Small intestine (tissue), 7 donors: Measurements from ENCODE around the gene ABCA2. TPM values are rescaled to one million over a fixed set of nuclear protein-coding genes. Genes with fewer than 3 reads are reported as not detected.

Source experiments
- DNase-seq, 2 donors: peaks; one replicate each; pipeline versions ENCODE4 v3.0.0 to v3.0.0-alpha.2; 2013
- FAIRE-seq: peaks from 2 replicates; lab custom pipeline; 2012; peaks lifted over from hg19 to GRCh38; lab: Jason Lieb, UNC
- H3K27ac ChIP-seq, 3 donors: one replicate each; pipeline ENCODE4 v1.5.1; 2013; ENCODE audit warnings: low read length in 2 of 3, mild to moderate bottlenecking in 2 of 3, control low read depth in 1 of 3, inconsistent platforms in 1 of 3, low read depth in 1 of 3, moderate library complexity in 1 of 3
- H3K27me3 ChIP-seq, 3 donors: one replicate each; pipeline ENCODE4 v1.6.1; 2013; ENCODE audit warnings: low read length in 3 of 3, inconsistent platforms in 1 of 3; ENCODE audit not compliant: control insufficient read depth in 3 of 3, insufficient read depth in 3 of 3
- H3K36me3 ChIP-seq, 3 donors: one replicate each; pipeline ENCODE4 v1.6.1; 2013; ENCODE audit warnings: low read length in 3 of 3, inconsistent platforms in 1 of 3, low read depth in 1 of 3, mild to moderate bottlenecking in 1 of 3, moderate library complexity in 1 of 3; ENCODE audit not compliant: control insufficient read depth in 3 of 3, insufficient read depth in 2 of 3
- H3K4me1 ChIP-seq, 3 donors: one replicate each; pipeline ENCODE4 v1.6.1; 2013; ENCODE audit warnings: low read length in 2 of 3, inconsistent platforms in 1 of 3, low read depth in 1 of 3, mild to moderate bottlenecking in 1 of 3, moderate library complexity in 1 of 3; ENCODE audit not compliant: control insufficient read depth in 3 of 3, insufficient read depth in 2 of 3
- H3K4me3 ChIP-seq, 3 donors: one replicate each; pipeline ENCODE4 v1.5.1; 2013; ENCODE audit warnings: low read length in 3 of 3, control low read depth in 1 of 3, inconsistent platforms in 1 of 3, low read depth in 1 of 3, mild to moderate bottlenecking in 1 of 3, moderate library complexity in 1 of 3
- H3K9me3 ChIP-seq, 2 donors: one replicate each; pipeline ENCODE4 v1.6.1; 2013; ENCODE audit warnings: low read depth in 1 of 2, low read length in 1 of 2; ENCODE audit not compliant: control insufficient read depth in 2 of 2, insufficient read depth in 1 of 2
- WGBS, 3 donors: extraction: QIAGEN DNeasy Blood & Tissue Kit; methylation state at CpG; one replicate each; pipeline ENCODE4 v1.1.7; 2013; 5-methylcytosine and 5-hydroxymethylcytosine counted together
- polyA plus RNA-seq, 4 donors: library from polyadenylated mRNA; stranded (reverse) in 3 of 4; unstranded in 1 of 4; fragments of 200-250 nt in 3 of 4; fragments of 120-200 nt in 1 of 4; gene quantifications; one replicate each; pipeline versions ENCODE4 v1.2.1 to v1.2.3, GENCODE V29; 2013
- donor health status: healthy with polysubstance abuse.
- donor health status: control.
- donor health status: control.
- donor health status: Bipolar disorder and iron deficiency.
- donor health status: healthy.

ABCA2 gene
- polyA plus RNA-seq, 4 donors, result 3.4 to 29.0 (median 8.8) TPM

DNA sequence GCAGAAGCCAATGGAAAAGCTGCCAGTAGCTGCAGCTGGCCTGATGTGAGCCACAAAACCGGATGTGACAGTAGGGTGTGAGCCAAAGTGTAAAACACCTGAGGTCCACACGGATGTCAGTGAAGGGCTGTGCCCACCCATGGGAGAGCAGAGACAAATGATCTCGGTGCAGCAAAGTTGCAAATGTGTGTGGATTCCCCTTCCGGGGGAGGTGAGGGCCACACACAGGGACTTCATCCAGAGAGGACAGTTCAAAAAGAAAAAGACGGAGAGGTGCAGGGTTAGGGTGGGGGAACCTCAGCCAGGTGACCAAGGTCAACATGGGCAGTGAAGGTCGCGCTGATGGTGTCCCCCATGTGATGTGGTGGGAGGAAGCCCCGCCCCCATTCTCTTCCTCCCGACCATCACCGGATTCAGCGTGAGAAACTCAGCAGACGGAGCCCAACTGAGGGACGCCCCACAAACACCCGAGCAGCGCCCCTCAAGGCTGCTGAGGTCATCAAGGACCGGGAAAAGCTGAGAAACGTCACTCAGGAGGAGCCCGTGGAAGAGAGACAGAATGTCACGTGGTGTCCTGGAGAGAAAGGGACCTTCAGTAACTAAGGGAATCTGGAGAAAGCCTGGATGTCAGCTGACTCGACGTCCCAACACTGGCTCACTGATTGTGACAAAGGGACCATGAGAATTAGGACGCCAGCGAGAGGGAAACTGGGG, 62.1 kb downstream of the ABCA2 start:
- H3K4me1 ChIP-seq, result peaks cover 0 to 13% (median 2%) of the 10 kb centered on the region in 3 donors
- 25 to 27% (median 27%) methylated on average over 23 of the region's 23 CpGs for WGBS, 3 donors
- no peak for FAIRE-seq
- no peaks in the 10 kb centered on the region for H3K36me3 ChIP-seq
- DNase-seq, result peak; percentile 26 to 30
- no peak overlapping the region for H3K4me3 ChIP-seq
- H3K27ac ChIP-seq, result no peak overlapping the region
- peaks cover 0 to 9% (median 0%) of the 10 kb centered on the region in 3 donors for H3K27me3 ChIP-seq
- no peaks in the 10 kb centered on the region for H3K9me3 ChIP-seq

DNA sequence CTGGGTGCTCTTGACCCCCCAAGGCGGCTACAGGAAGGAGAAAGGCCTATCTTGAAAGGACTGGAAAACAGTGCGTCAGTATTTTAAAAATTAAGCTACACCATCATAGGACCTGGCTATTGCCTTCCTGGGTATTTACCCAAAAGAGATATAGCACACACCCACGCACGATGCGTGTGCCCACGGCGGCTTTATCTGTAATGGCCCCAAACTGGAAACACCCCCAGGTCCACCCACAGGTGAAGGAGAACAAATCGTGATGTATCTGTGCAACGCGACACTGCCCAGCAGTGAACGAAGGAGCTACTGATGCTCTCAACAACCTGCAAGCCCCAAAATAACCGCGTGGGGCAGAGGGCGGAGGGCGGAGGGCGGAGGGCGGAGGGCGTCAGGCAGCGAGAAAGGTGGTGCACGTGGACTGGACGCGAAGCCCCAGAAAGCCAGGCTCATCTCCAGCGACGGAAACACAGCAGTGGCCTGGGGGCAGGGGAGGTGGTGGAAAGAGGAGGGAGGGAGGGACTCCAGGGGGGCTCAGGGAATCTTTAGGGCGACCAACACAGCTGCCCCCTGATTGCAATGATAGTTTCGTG, 63.1 kb downstream of the ABCA2 start:
- H3K4me1 ChIP-seq, result peaks cover 0 to 13% (median 2%) of the 10 kb centered on the region in 3 donors
- H3K4me3 ChIP-seq, result no peak overlapping the region
- H3K9me3 ChIP-seq, result no peaks in the 10 kb centered on the region
- no peaks in the 10 kb centered on the region for H3K36me3 ChIP-seq
- DNase-seq (no peak), FAIRE-seq (no peak)
- H3K27ac ChIP-seq, result no peak overlapping the region
- peaks cover 0 to 9% (median 0%) of the 10 kb centered on the region in 3 donors for H3K27me3 ChIP-seq
- 57 to 79% (median 72%) methylated on average over 26 of the region's 26 CpGs for WGBS, 3 donors

DNA sequence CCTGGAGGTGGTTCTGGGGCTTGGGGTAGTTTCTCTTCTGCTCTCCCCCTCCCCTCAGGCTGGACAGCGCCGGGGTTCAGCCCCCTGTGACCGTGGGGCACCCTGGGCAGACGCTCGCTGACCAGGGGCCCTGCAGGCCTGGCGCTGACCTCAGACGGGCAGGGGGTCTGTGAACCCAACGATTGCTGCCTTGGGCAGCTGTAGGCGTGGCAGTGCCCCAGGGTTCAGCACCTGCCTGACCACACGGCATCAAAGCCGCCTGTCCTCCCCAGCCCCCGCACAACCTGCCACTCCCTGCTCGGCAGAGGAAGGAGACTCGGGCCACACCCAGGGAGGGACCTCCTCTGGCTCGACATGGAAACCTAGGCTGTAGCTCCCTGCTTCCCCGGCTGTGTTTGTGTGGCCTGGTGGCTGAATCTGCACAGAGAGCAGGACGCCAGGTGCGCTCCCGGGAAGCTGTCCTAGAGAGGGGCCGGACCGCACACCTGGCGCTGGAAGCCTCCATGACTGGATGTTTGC, 63.8 kb downstream of the ABCA2 start:
- WGBS, 3 donors, result 11 to 54% (median 38%) methylated on average over 19 to 22 of the region's 22 CpGs
- DNase-seq, result peak; percentile 59 to 70
- Histone ChIP-seq H3K27ac (no peak overlapping the region), H3K4me3 (no peak overlapping the region), H3K4me1 (peaks cover 0 to 13% (median 2%) of the 10 kb centered on the region in 3 donors), H3K36me3 (no peaks in the 10 kb centered on the region), H3K27me3 (peaks cover 0 to 9% (median 0%) of the 10 kb centered on the region in 3 donors), H3K9me3 (no peaks in the 10 kb centered on the region)
- no peak for FAIRE-seq

DNA sequence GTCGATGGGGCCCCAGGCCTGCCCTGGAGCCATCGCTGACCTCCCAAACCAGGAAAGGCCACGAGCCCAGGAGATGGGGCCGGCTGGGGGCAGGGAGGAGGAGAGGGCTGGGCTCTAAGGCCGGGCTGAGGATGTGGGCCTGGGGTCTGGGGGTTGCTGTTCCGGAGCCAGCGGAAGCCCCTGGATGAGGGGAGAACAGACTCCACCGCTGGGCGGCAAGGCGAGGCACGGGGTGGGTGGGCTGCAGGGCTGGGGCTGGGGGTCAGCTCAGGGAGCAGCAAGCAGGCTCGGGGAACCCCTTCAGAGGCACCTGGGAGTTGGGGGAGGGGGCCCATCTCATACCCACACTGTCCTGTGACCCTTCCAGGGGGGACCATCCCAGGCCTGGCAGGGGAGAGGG, 64.3 kb downstream of the ABCA2 start:
- no peaks in the 10 kb centered on the region for H3K36me3 ChIP-seq
- WGBS, 3 donors, result 75 to 84% (median 80%) methylated on average over 9 to 12 of the region's 12 CpGs
- DNase-seq (no peak), FAIRE-seq (no peak)
- H3K4me3 ChIP-seq, result no peak overlapping the region
- no peak overlapping the region for H3K27ac ChIP-seq
- H3K9me3 ChIP-seq, result no peaks in the 10 kb centered on the region
- peaks cover 0 to 13% (median 2%) of the 10 kb centered on the region in 3 donors for H3K4me1 ChIP-seq
- H3K27me3 ChIP-seq, result peaks cover 0 to 9% (median 0%) of the 10 kb centered on the region in 3 donors

DNA sequence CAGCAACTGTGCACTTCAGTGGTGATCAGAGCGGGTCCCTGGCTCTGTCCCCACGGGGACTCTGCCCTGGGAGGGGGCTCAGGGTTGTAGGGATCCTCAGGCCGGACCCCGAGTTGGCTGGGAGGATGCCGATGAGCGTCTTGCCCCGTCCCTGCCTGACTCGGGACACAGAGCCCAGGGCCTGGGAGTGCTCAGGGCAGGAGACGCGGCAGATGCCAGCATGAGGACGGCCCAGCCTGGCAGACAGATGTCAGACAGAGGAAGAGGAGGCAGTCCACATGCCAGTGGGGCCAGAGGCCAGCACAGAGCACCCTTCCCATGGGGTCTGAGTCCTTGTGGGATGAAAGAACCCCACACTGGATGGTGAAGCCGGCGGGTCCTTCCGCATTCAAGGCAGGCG, 64.7 kb downstream of the ABCA2 start:
- peaks cover 0 to 9% (median 0%) of the 10 kb centered on the region in 3 donors for H3K27me3 ChIP-seq
- FAIRE-seq, result no peak
- 87 to 92% (median 87%) methylated on average over 12 to 15 of the region's 15 CpGs for WGBS, 3 donors

DNA sequence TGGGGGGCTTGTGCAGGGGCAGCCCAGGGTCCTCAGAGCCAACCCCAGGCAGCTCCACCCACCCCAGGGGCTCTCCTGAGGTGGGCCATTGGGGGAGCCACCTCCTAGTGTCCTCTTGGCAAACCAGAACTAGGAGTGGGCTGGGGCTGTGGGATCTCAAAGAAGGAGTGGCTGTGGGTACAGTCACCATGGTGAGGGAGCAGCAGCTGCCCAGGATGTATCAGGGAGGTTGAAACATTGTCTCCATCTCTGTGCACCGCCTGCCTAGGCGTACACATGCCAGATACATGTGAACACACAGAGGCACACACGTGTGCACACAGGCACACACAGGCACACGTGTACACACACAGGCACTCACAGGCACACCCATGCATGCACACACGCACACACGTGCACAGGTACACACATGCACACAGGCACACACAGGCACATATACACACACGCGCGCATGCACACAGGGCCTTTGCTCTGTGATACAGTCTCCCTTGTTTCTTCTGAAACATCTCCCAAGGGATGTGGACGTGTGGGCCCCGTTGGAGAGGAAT, 65.3 kb downstream of the ABCA2 start:
- no peaks in the 10 kb centered on the region for H3K9me3 ChIP-seq
- peaks cover 0 to 9% (median 0%) of the 10 kb centered on the region in 3 donors for H3K27me3 ChIP-seq
- FAIRE-seq (no peak), DNase-seq (no peak)
- H3K4me3 ChIP-seq, result no peak overlapping the region
- H3K4me1 ChIP-seq, result peaks cover 0 to 13% (median 2%) of the 10 kb centered on the region in 3 donors
- H3K36me3 ChIP-seq, result no peaks in the 10 kb centered on the region
- WGBS, 3 donors, result 81 to 89% (median 86%) methylated on average over 11 of the region's 11 CpGs
- no peak overlapping the region for H3K27ac ChIP-seq

More for the DNA sequence above, 64.7 kb downstream of the ABCA2 start:
- no peaks in the 10 kb centered on the region for H3K9me3 ChIP-seq
- H3K36me3 ChIP-seq, result no peaks in the 10 kb centered on the region
- no peak for DNase-seq
- no peak overlapping the region for H3K27ac ChIP-seq
- H3K4me3 ChIP-seq, result no peak overlapping the region
- H3K4me1 ChIP-seq, result peaks cover 0 to 13% (median 2%) of the 10 kb centered on the region in 3 donors

DNA sequence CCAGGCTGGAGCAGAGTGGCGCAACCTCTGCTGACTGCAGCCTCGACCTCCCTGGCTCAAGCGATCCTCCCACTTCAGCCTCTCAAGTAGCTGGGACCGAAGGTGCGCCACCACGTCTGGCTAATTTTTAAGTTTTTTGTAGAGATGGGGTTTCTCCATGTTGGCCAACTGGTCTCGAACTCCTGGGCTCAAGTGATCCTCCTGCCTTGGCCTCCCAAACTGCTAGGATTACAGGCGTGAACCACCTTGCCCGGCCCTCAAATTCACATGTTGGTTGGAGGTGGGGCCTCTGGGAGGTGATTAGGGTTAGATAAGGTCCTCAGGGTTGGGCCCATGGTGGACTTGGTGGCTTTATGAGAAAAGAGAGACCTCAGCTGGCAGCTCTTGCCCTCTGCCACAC, 65.9 kb downstream of the ABCA2 start:
- FAIRE-seq (no peak), DNase-seq (no peak)
- Histone ChIP-seq H3K27ac (no peak overlapping the region), H3K36me3 (no peaks in the 10 kb centered on the region), H3K27me3 (peaks cover 0 to 9% (median 0%) of the 10 kb centered on the region in 3 donors), H3K9me3 (no peaks in the 10 kb centered on the region), H3K4me1 (peaks cover 0 to 13% (median 2%) of the 10 kb centered on the region in 3 donors), H3K4me3 (no peak overlapping the region)
- 83 to 93% (median 90%) methylated on average over 9 of the region's 9 CpGs for WGBS, 3 donors

DNA sequence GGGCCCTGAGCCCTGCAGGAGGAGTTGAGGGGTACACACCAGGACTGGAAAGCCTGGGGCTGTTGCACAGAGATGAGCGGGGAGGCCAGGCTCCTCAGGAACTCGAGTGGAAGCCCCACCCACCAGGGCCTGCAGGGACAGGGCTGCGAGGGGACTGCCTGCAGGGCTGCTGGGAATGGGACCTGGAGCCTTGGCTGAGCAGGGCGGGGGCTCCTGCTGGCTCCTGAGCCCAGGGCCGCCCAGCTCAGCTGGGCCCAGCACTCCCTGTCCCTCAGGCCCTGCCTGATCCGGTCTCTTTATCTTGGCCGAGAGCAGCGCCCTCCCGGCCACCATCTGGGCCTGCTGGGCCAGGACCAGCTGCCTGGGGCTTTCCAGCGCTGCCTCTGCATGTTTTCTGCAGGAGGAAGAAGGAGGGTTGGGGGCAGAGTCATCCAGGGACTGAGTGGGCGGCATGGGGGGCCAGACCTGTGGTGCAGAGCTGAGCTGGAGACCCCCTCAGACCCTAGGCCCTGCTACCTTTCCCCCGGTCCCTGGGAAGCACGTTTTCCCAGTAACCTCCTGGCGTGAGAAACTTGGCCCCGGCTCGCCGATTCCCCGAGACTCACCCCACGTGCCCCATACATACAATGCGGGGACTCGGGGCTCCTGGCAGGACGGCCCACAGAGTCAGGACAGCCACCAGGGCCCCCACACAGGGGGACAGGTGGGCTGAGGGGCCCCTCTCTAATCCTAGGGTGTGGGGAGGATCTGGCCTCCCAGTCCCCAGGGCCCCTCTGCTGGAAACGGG, 66.6 kb downstream of the ABCA2 start:
- no peaks in the 10 kb centered on the region for H3K9me3 ChIP-seq
- no peak overlapping the region for H3K4me3 ChIP-seq
- DNase-seq, result no peak
- H3K4me1 ChIP-seq, result peaks cover 0 to 13% (median 2%) of the 10 kb centered on the region in 3 donors
- WGBS, 3 donors, result 63 to 73% (median 69%) methylated on average over 22 to 23 of the region's 23 CpGs
- H3K36me3 ChIP-seq, result no peaks in the 10 kb centered on the region
- no peak for FAIRE-seq
- H3K27me3 ChIP-seq, result peaks cover 0 to 9% (median 0%) of the 10 kb centered on the region in 3 donors
- no peak overlapping the region for H3K27ac ChIP-seq
